ENCODE measurements around the gene PARN.
"Not testable (repeated sequence)": the region's sequence is repeated elsewhere in the genome, so short reads cannot be mapped to it uniquely, and the experiment has no call there.

PARN gene, protein sequence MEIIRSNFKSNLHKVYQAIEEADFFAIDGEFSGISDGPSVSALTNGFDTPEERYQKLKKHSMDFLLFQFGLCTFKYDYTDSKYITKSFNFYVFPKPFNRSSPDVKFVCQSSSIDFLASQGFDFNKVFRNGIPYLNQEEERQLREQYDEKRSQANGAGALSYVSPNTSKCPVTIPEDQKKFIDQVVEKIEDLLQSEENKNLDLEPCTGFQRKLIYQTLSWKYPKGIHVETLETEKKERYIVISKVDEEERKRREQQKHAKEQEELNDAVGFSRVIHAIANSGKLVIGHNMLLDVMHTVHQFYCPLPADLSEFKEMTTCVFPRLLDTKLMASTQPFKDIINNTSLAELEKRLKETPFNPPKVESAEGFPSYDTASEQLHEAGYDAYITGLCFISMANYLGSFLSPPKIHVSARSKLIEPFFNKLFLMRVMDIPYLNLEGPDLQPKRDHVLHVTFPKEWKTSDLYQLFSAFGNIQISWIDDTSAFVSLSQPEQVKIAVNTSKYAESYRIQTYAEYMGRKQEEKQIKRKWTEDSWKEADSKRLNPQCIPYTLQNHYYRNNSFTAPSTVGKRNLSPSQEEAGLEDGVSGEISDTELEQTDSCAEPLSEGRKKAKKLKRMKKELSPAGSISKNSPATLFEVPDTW

DNA sequence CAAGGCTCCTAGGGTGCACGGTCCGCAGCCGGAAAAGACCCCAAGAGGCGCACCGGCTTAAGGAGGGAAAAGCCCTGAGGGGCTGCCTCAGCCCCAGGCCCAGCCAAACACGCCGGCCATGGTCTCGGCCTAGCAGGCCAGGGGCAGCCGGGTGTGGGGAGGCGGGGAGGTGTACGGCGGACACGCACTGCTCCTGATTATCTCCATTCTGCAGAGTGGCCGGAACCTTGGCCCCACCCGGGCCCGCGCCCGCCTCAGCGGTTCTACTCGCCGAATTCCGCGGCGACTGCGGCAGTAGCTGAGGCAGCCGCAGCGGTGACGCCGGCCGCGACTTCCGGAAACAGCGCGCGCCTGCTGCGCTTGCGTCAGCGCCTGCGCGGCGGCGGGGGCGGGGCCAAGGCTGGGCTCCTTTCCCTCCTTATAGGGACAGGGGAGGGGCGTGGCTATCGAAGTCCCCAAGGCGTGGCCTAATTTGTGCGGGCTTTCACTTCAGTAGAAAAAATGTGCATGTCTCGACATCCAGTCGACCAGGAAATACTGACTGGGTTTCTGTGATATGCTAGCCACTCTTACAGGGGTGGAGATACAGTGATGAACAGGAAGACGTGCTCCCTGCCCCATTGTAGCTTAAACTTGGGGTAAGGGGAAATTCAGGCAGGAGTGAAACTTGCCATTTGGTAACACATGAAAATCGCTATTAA is at the start of gene PARN:
Gene PARN, minus strand, starts transcription at position 342 of the 701 bp plus-strand sequence. Its CDS starts 135 bp downstream, at position 207.
- peak; percentile 98 for DNase-seq

- no peak for DNase-seq
Observed at GRCh38 chr16:14678748-14679497, 48.9 kb upstream of the PARN start.

DNA sequence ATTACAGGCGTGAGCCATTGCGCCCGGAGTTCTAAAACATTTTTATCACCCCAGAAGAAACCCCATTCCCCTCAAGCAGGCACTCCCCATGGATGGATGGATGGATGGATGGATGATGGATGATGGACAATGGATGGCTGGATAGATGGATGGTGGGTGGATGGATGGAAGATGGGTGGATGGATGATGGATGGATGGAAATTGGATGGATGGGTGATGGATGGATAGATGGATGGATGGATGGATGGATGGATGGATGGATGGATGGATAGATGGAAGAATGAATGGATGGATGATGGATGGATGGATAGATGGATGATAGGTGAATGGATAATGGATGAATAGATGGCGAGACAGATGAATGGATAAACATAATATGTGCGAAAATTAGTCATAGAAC is 47.6 kb upstream of the PARN start:
- no peak for DNase-seq

DNA sequence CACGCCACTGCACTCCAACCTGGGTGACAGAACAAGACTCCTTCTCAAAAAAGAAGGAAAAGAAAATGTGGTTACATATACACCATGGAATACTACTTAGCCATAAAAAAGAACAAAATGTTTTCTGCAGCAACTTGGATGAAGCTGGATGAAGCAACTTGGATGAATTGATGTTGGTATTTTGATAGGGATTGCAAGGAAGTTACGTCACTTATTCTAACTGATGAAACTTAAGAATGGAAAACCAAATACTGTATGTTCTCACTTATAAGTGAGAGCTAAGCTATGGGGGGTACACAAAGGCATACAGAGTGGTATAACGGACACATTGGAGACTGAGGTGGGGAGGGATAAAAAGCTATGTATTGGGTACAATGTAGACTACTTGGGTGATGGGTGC is 46.6 kb upstream of the PARN start:
- no peak for DNase-seq

- no peak for DNase-seq
Observed at GRCh38 chr16:14672403-14672971, 42.4 kb upstream of the PARN start.

GRCh38 chr16:14669776-14670175 is 39.7 kb upstream of the PARN start:
- no peak for DNase-seq

GRCh38 chr16:14668556-14669223 is 38.6 kb upstream of the PARN start:
- DNase-seq, result no peak

DNA sequence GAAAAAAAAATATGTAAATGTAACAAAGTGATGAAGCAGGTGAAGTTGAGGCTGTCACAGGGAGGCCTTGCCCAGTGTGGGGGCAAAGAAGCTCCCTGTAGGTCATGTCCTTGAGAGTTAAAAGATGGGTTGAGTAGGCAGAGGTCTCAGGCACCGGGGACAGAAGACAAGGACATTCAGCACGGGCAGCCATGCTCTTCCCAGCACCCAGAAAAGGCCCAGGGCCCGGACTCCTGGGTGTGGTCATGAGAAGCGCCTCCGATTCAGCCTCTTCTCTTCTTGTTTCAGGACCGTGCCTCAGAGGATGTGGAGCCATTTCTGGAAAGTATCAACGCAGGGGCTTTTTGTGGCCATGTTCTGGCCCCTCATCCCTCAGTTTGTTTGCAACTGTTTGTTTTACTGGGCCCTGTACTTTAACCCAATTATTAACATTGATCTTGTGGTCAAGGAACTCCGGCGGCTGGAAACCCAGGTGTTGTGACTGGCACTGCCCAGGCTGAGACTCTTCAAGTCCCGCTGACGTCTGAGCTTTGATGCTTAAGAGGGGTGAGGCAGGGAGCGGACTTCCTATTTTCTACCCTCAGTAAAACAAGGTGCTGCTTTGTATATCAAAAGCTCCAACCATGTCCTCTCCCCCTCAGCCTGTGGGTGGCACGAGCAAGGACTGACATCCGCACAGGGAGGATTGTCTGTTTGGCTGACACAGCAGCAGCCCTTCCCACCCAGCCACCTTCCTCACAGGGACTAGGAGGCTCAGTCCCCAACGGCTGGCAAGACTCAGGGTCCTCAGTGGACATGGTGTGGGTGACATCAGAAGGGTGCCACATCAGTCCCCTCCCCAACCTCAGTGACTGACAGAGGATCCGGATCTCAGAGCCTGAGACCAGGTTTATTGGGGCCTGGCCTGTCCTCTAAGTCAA is 37.5 kb upstream of the PARN start:
- no peak for DNase-seq

- DNase-seq, result no peak
Observed at GRCh38 chr16:14658063-14658462, 28.0 kb upstream of the PARN start.

- DNase-seq, result no peak
Observed at GRCh38 chr16:14652726-14653125, 22.7 kb upstream of the PARN start.

DNA sequence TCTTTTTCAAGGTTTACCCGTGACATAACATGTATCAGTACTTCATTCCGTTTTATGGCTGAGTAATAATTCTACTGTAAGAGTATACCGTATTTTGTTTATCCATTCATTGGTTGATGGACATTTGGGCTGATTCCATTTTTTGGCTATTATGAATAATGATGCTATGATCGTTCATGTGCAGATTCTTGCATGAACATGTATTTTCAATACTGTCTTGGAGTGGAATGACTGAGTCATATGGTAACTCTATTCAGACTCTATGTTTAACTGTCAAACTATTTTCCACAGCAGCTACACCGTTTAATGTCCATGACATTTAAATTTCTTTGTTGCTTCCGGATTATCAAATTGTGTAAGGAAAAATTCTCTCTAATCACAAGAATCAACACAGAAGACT is 20.6 kb upstream of the PARN start:
- DNase-seq, result no peak

- DNase-seq, result no peak
Observed at GRCh38 chr16:14649816-14650215, 19.8 kb upstream of the PARN start.

DNA sequence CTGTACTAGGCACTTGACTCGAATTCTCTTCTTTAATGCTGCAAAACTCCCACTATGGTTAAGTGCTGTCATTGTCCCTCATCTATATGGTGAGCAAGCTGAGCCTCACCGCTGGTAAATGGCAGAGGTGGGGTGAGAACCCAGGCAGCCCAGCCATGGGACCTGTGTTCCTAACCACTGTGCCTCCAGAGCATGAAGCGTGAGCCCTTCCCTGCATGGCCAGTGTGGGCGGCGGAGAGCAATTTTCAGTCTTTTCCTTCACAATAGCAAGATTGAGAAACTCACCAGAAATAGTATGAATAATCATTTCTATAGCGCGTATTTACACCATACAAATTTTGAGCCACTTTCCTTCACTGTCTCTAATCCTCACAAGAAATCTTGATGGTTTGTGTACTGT is 11.9 kb upstream of the PARN start:
- DNase-seq, result no peak

DNA sequence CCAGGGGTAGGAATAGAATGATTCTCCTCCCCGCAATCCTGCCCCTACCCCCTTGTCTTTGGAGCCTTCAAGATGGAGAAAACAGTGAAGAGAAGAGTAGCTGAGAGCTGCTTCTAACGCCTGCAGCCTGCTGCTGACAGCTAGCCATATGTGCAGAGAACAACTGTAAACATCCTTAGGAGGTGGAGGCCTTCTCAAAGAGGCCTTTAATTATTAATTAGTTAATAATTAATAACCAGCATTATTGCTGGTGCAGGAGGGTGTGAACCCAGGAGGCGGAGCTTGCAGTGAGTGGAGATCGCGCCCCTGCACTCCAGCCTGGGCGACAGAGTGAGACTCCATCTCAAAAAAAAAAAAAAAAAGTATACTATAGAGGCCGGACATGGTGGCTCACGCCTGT is 11.1 kb upstream of the PARN start:
- DNase-seq, result no peak

DNA sequence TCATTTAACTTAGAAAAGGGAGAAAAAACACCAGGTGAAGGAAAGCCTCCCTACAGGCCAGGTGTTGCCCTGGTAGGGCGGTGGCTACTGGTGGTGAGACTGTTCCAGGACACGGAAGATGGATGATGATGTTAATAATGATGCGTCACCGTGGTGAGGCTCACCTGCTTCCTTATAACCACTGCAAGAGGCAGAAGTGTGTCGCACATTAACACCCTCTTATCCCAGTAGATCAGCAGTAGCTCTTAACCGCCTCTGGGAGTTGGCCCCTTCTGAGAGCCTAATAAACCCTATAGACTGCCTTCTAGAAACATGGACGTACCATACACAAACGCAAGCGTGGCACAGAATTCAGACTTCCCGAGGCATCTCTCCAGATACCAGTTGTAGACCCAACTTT is 10.5 kb upstream of the PARN start:
- DNase-seq, result no peak

- DNase-seq, result not testable (repeated sequence)
Observed at GRCh38 chr16:14636951-14637240, 6.8 kb upstream of the PARN start.

DNA sequence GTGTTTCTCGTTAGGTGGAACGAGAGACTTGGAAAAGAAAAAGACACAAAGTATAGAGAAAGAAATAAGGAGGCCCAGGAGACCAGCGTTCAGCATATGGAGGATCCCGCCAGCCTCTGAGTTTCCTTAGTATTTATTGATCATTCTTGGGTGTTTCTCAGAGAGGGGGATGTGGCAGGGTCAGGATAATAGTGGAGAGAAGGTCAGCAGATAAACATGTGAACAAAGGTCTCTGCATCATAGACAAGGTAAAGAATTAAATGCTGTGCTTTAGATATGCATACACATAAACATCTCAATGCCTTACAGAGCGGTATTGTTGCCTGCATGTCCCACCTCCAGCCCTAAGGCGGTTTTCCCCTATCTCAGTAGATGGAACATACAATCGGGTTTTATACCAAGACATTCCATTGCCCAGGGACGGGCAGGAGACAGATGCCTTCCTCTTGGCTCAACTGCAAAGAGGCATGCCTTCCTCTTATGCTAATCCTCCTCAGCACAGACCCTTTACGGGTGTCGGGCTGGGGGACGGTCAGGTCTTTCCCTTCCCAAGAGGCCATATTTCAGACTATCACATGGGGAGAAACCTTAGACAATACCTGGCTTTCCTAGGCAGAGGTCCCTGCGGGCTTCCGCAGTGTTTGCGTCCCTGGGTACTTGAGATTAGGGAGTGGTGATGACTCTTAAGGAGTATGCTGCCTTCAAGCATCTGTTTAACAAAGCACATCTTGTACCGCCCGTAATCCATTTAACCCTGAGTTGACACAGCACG is 6.3 kb upstream of the PARN start:
- DNase-seq, result not testable (repeated sequence)

DNA sequence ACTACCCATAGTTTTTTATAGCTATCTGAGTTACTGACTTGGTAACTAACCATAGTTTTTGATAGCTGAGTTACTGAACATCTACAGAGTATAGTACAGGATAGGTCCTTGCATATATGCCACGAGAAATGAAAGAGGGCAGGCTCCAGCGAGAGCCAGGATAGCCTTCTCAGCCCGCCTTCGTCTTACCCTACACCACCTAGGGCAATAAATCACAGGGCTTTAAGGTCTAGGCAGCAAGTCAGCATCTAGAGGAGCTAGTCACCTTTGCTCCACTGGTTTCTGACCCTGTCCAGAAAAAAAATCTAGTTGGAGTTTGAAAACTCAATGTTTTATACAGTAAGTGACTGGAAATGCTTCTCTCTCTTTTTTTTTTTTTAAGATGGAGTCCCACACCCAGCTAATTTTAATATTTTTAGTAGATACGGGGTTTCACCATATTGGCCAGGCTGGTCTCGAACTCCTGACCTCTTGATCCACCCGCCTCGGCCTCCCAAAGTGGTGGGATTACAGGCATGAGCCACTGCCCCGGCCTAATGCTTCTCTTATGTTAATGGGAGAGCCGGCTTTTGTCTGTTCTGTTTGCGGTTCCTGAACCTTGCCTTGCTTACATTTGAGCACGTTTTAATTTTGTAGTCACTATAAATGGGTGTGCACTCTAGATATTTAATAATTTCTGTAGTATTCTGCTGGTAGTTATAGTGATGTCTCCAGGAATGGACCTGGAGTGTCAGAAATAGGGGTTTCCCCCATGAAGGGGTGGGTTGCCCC is 5.5 kb upstream of the PARN start:
- no peak for DNase-seq

DNA sequence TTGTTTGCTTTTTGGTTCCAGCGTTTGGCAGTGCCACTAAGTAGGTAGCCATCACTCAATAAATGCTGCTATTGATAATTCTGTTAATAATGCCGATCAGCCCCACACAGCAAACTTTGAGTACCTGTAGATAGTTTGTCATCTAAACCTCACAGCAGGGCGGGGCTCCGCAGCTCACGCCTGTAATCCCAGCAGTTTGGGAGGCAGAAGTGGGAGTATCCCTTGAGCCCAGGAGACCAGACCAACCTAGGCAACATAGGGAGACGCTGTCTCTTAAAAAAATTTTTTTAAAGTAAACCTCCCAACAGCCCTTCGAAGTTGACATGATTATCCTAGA is 4.3 kb upstream of the PARN start:
- DNase-seq, result no peak
